ENCODE data around the gene TPRA1.

- no peak for TF ChIP-seq POLR2A (IDR thresholded peaks at IDR 0.05; ENCODE audit: low read depth, low read length)
- no peak for TF ChIP-seq BHLHE40 (IDR thresholded peaks at IDR 0.05; ENCODE audit: low read depth, low read length)
- TF ChIP-seq USF2 (IDR thresholded peaks at IDR 0.05; ENCODE audit: low read depth, low read length) = no peak
- no peak for TF ChIP-seq CTCF (conservative IDR thresholded peaks at IDR 0.05; ENCODE audit: low read depth, low read length)
- TF ChIP-seq MXI1 (IDR thresholded peaks at IDR 0.05; ENCODE audit: borderline replicate concordance, low read depth, low read length) = no peak
- TF ChIP-seq RFX5 (IDR thresholded peaks at IDR 0.05; ENCODE audit: low read depth, low read length) = no peak
Observed at GRCh38 chr3:127524296-127524896, 66.1 kb downstream of the TPRA1 start.
